Ishikawa (cell line): ENCODE data around the gene ZBTB20.

Experiments used
- CEBPB ChIP-seq: IDR thresholded peaks from 2 replicates; pipeline ENCODE4 v1.6.1; 2012
- CREB1 ChIP-seq: IDR thresholded peaks from 2 replicates; pipeline ENCODE4 v1.6.1; 2012; ENCODE audit warnings: low read depth
- EGR1 ChIP-seq: IDR thresholded peaks from 2 replicates; pipeline ENCODE4 v1.6.1; 2012
- EP300 ChIP-seq: IDR thresholded peaks from 2 replicates; pipeline ENCODE4 v1.6.1; 2012; ENCODE audit warnings: borderline replicate concordance
- FOXM1 ChIP-seq: IDR thresholded peaks from 2 replicates; pipeline ENCODE4 v1.6.1; 2012; ENCODE audit warnings: low read depth, borderline replicate concordance
- MAX ChIP-seq: IDR thresholded peaks from 2 replicates; pipeline ENCODE4 v1.6.1; 2012
- NFIC ChIP-seq: IDR thresholded peaks from 2 replicates; pipeline ENCODE4 v1.6.1; 2012
- RAD21 ChIP-seq: IDR thresholded peaks from 2 replicates; pipeline ENCODE4 v1.6.1; 2012; ENCODE audit warnings: low read depth
- REST ChIP-seq: IDR thresholded peaks from 2 replicates; pipeline ENCODE4 v1.6.1; 2012; ENCODE audit warnings: low read depth, mild to moderate bottlenecking
- TAF1 ChIP-seq: IDR thresholded peaks from 2 replicates; pipeline ENCODE4 v1.6.1; 2012; ENCODE audit warnings: low read depth, mild to moderate bottlenecking
- TCF12 ChIP-seq: IDR thresholded peaks from 2 replicates; pipeline ENCODE4 v1.6.1; 2012; ENCODE audit warnings: low read depth
- TEAD4 ChIP-seq: IDR thresholded peaks from 2 replicates; pipeline ENCODE4 v1.6.1; 2012
- USF1 ChIP-seq: IDR thresholded peaks from 2 replicates; pipeline ENCODE4 v1.6.1; 2012
- YY1 ChIP-seq: IDR thresholded peaks from 2 replicates; pipeline ENCODE4 v1.6.1; 2012; ENCODE audit warnings: low read depth
- ZBTB7A ChIP-seq: IDR thresholded peaks from 2 replicates; pipeline ENCODE4 v1.6.1; 2012; ENCODE audit warnings: low read depth

The ZBTB20 gene

GRCh38 chr3:115146418-115147328, at the start of gene ZBTB20:
ZBTB20 (minus strand) TSS chr3:115147288.
- TF ChIP-seq CREB1: no peak
- peak; percentile 45; the same call in 1 of the 2 replicates for TF ChIP-seq TAF1
- TF ChIP-seq RAD21: no peak
- no peak for TF ChIP-seq USF1

- TF ChIP-seq TCF12: no peak
- no peak for TF ChIP-seq FOXM1
- TF ChIP-seq NFIC: no peak
- no peak for TF ChIP-seq TEAD4
- no peak for TF ChIP-seq TAF1
- TF ChIP-seq CEBPB: no peak
- TF ChIP-seq EP300: no peak
Observed at GRCh38 chr3:115194476-115194875, 47.4 kb upstream of the ZBTB20 start.

GRCh38 chr3:115190747-115191146, 43.7 kb upstream of the ZBTB20 start:
- no peak for TF ChIP-seq REST
- TF ChIP-seq YY1: no peak
- TF ChIP-seq RAD21: no peak
- no peak for TF ChIP-seq ZBTB7A
- TF ChIP-seq MAX: no peak
- no peak for TF ChIP-seq FOXM1
- TF ChIP-seq CEBPB: no peak
- TF ChIP-seq TAF1: no peak
- no peak for TF ChIP-seq EP300
- TF ChIP-seq CREB1: no peak
- TF ChIP-seq TCF12: no peak
- TF ChIP-seq EGR1: no peak
- no peak for TF ChIP-seq TEAD4
- no peak for TF ChIP-seq USF1
- TF ChIP-seq NFIC: no peak

- TF ChIP-seq TEAD4: no peak
- no peak for TF ChIP-seq TAF1
- no peak for TF ChIP-seq EP300
- TF ChIP-seq REST: no peak
- TF ChIP-seq ZBTB7A: no peak
- no peak for TF ChIP-seq EGR1
- TF ChIP-seq MAX: no peak
Observed at GRCh38 chr3:115187149-115187757, 40.2 kb upstream of the ZBTB20 start.

GRCh38 chr3:115186351-115187148, 39.5 kb upstream of the ZBTB20 start:
- no peak for TF ChIP-seq TCF12
- TF ChIP-seq CEBPB: no peak
- TF ChIP-seq YY1: no peak
- TF ChIP-seq ZBTB7A: no peak
- no peak for TF ChIP-seq EGR1
- no peak for TF ChIP-seq EP300
- no peak for TF ChIP-seq CREB1
- TF ChIP-seq TEAD4: no peak
- no peak for TF ChIP-seq USF1
- no peak for TF ChIP-seq REST
- no peak for TF ChIP-seq FOXM1
- TF ChIP-seq NFIC: no peak
- no peak for TF ChIP-seq RAD21
- no peak for TF ChIP-seq MAX
- TF ChIP-seq TAF1: no peak
